ENCODE measurements around the gene LANCL3. TPM values are rescaled to one million over a fixed set of nuclear protein-coding genes. Genes with fewer than 3 reads are reported as not detected.

LANCL3 gene
- total RNA-seq, 1 donor from 2014 or later: 0.12 TPM

DNA sequence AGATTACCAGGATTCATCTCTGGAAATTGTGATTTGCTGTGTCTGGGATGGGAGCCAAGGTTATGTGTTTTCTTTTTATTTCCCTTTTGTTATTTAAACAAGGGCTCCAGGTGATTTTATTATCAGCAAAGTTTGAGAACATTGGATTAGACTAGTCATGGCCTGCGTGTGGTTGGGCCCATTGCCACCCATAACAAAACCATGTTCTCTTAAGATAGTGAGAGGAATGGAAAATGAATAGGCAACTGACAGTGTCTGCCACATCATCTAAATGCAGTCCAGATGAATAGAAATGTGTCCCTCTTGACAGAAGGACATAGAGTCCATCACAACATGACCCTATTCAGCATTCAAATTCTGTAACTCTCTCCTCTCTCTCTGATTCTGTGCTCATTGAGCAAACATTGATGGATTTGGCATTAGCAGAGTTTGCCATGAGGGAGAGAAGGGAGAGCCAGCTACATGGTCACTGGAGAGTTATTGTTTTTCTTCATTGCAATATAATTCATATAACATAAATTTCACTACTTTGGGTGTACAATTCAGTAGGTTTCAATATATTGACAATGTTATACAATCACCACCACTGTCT is 125.8 kb downstream of the LANCL3 start:
- no peak for TF ChIP-seq CTCF (conservative IDR thresholded peaks at IDR 0.05; ENCODE audit: low read depth, low read length)
- DNase-seq (ENCODE audit: low read depth): no peak
- H3K4me3 ChIP-seq (ENCODE audit: low read depth, low read length): no peak overlapping the region

DNA sequence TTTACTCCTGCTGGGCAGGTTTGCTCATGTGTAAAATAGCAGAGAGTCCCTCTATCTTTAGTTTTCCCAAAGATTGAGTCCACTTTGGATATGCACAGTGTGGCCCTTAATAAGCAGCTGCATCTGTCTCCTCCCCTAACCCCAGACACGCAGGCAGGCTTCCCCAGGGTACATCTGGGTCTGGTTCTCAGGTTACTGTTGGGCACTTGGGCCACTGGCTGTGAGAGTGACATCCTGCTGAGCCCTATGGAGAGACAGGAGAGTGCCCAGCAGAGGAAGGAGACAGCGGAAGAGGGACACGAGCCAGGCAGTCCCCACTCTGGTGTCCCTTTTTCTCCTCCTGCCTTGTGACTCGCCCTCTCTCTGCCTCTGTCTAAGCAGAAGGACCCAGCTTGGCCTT is 130.1 kb downstream of the LANCL3 start:
- no peak for TF ChIP-seq CTCF (conservative IDR thresholded peaks at IDR 0.05; ENCODE audit: low read depth, low read length)
- DNase-seq (ENCODE audit: low read depth): no peak
- no peak overlapping the region for H3K4me3 ChIP-seq (ENCODE audit: low read depth, low read length)

DNA sequence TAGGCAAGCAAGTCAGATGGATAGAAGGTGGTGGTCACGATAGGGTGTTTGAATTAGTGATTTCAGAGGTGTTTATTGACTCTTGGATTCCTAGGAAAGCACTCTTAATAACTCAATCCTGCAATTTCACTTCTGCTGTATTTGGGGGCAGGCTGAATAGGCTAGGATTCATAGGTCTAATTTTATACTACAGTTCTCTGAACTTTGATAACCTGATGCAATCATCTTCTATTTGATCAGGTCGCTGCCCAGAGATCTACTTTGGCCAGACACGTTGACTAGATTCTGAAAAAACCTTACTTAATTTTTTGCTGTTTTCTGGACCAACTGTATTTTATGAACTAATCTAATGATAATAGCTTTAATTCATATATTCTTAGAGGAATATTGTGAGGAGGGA is 140.5 kb downstream of the LANCL3 start:
- no peak for TF ChIP-seq CTCF (conservative IDR thresholded peaks at IDR 0.05; ENCODE audit: low read depth, low read length)
- H3K4me3 ChIP-seq (ENCODE audit: low read depth, low read length): no peak overlapping the region
- no peak for DNase-seq (ENCODE audit: low read depth)

- H3K4me3 ChIP-seq (ENCODE audit: low read depth, low read length): no peak overlapping the region
- no peak for TF ChIP-seq CTCF (conservative IDR thresholded peaks at IDR 0.05; ENCODE audit: low read depth, low read length)
- no peak for DNase-seq (ENCODE audit: low read depth)
Observed at GRCh38 chrX:37712458-37712857, 141.0 kb downstream of the LANCL3 start.

- no peak for TF ChIP-seq CTCF (conservative IDR thresholded peaks at IDR 0.05; ENCODE audit: low read depth, low read length)
- H3K4me3 ChIP-seq (ENCODE audit: low read depth, low read length): no peak overlapping the region
- no peak for DNase-seq (ENCODE audit: low read depth)
Observed at GRCh38 chrX:37714479-37714878, 143.0 kb downstream of the LANCL3 start.

- no peak for TF ChIP-seq CTCF (conservative IDR thresholded peaks at IDR 0.05; ENCODE audit: low read depth, low read length)
- H3K4me3 ChIP-seq (ENCODE audit: low read depth, low read length): no peak overlapping the region
Observed at GRCh38 chrX:37716602-37717001, 145.1 kb downstream of the LANCL3 start.

GRCh38 chrX:37717708-37718107 is 146.2 kb downstream of the LANCL3 start:
- no peak for TF ChIP-seq CTCF (conservative IDR thresholded peaks at IDR 0.05; ENCODE audit: low read depth, low read length)
- DNase-seq (ENCODE audit: low read depth): no peak
- H3K4me3 ChIP-seq (ENCODE audit: low read depth, low read length): no peak overlapping the region

More at GRCh38 chrX:37716602-37717001, 145.1 kb downstream of the LANCL3 start:
- no peak for DNase-seq (ENCODE audit: low read depth)

Data from epithelial cell of proximal tubule (primary cell).